Stimulated activated CD4-positive, alpha-beta T cell treated with anti-CD3 and anti-CD28 coated beads, TNF-alpha, amount 100 ng/mL, for 48 hours (primary cell): Measurements from ENCODE around the gene OSBPL5.

Experiments
- DNase-seq, 3 donors: peaks; one replicate each; pipeline ENCODE4 v3.0.0-alpha.2; 2020; ENCODE audit warnings: low read depth in 3 of 3

Gene OSBPL5

DNA sequence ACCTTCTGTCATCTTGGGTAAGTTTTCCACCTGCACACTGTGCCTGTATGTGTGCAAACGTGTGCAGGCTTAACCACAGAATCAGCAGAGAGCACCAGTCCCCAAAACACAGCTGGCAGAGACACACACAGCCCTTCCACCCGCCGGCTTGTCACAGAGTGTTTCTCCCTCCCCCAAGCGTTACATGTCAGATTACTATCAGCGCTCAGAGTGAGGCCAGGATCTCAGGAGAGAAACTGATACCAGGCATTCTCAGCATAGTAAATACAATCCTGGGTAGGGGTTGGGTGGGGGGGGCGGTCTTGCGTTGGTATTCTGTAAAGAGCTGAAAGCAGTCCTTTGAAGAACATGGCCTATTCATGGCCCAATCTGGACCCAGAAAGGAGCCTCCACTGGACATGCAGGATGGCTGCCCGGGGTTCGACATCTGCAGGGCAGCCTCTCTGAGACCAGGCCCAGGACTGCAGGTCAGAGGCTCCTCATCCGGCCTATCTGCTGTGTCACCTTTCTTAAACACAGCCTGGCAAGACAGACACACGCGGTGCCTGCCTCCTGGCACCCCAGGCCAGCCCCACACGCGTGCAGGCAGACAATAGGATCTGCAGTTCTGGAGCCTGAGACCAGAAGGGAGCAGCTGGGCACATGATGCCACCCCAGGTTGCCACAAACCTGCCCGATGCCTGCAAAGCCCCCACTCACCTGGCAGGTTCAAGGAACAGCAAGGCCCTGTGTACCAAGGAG lies 1.7 kb downstream of the OSBPL5 start:
- no peak for DNase-seq

DNA sequence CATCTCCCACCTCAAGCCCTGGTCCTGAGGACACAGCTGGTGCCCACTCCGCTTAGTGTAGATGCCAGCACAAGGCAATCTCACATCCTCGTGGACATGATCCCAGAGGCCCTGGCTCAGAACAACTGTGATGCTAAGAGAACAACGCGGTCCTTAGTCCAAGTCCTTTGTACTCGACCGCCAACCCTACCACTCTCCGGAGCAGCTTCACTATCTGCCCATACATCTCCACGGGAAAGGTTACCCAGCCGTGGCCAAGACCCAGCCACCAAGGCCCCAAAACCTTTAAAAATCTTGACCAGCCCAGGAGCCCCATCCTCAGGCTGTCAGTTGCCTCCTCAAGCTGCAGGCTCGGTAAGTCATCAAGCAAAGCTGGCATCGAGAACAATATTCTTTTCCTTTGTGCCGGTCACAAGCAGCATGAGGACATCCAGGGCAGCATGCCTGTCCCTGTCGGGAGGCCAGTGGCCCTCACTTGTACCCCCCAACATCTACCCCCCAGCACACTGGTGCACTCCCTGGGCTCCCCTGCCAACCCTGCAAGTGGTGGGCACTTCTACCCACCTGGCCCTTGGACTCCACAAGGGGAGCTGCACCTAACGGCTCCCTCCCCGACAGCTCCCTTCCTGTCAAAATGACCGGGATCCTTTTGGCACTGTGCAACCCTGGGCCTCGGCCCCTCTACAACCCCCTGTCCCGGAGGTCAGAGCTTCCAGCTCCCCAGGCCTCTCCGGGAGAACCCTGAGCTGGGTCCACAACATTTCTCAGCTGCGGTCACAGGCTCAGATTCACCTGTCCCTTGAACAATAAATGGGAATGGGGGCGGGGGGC lies 2.5 kb downstream of the OSBPL5 start:
- no peak for DNase-seq

DNA sequence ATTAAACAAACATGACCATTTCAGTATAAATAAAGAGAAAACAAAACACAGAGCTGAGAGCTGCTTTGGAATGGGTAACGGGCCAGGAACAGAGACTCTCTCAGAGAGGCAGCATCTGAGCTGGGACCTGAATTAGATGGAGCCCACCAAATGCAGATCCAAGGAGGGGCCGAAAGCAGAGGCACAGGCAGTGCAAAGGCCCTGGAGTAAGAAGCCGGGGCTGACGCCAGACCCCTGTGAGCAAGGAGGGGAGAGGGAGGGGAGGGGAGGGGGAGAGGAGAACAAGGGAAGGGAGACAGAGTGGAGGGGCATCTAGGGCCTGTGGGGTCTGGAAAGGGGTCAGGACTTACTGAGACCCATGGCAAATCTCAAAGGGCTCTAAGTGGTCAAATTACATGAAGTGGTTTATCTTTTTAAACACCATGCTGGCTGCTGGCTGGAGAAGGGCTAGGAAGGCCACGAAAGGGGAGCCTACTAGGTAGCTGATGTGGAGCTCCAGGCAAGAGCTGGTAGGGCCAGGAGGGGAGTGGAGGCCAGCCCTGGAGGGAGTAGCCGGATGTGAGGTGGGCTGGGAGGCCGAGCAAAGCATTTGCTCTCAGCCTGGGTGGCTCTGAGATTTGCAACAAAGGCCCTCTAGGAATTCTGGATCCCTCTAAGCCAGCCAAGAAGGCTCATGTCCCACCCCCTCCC lies 3.2 kb downstream of the OSBPL5 start:
- DNase-seq: no peak

DNA sequence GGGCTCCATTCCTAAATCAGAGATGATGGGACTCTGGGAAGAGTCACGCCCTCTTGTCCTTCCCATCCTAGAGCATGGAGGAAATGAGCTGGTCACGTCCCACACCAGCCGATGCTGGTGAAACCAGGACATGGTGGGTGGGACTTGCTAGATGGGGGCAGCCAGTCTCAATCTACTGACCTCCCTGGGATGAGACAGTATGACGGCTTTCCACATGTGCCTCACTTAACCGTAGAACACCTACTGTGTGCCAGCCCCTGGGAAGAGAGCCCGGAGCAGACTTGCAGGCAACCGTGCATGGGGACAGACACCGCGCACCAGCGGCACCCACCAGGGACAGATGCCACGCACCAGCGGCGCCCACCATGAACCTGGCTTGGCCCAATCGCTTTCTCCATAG lies 3.8 kb downstream of the OSBPL5 start:
- DNase-seq: no peak

DNA sequence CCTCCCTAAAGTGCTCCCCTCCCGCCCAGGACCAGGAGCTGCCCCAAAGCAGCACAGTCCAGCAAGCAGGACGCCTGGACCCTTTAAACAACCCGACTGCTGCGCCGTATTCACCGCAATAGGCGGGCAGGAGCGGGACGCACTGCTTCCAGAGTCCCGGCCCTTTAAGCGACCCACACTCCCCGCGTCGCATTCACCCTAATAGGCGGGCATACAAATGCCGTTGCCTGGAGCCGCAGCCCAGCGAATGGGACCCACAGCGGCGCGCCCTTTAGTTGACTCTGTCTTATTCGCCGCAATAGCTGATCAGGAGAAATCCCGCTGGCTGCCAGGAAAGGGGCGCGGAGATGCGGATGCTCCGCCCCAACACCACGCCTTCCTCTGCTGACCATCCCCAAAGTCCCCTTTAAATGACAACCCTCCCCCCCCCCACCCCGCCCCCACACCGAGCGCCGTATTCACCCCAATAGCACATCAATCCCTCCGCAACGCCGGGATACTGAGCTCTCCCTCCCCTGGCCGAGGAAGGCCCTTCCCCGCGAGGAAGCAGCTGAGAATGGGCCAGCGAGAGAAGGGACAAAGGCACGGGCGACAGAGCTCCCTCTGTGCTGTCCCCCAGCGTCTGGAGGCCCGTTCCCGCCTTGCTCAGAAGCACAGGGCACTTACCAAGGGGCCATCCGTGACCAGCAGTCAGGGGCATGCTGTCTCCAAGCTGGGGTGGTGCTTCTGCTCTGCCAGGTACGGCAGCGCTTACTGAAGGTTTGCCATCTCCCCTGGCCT lies 4.7 kb downstream of the OSBPL5 start:
- DNase-seq: no peak

DNA sequence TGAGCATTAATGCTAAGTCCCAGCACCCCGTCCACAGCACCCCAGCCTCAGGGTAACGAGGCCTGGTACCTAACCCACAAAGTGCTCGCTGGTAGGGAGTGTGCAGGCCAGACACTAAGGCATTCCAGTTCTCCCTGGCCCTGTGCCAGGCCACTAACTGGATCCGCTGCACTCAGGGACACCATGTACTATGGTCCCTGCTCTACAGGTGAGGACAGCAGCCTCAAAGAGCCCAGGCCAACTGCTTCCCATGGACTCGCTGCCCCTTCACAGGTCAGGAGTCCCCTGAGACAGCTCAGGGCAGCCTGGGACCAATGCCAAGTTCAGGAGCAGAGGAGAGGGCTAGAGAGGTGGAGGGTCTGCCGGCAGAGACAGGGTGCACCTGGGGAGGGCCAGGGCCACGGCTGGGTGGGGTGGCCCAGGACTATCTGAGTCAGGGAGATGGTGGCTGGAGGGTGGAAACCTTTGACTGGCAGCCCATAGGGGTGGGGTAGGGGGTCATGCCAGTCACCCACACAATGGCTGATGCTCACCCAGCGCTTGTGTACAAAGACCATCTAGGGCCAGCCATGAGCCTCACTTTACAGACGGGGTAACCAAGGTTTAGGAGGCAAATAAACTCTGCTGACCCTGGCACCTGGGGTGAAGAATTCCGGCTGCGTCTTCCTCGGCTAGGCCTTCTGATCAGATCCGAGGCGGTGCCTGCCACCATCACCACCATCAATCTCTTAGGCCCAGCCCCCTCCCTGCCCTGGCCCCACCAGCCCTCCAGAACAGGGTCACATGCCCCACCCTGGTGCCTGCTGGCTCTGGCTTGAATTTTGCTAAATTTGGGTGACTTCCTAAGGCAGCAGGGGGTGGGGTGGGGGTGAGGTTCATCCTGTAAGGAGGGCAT lies 5.6 kb downstream of the OSBPL5 start:
- no peak for DNase-seq

DNA sequence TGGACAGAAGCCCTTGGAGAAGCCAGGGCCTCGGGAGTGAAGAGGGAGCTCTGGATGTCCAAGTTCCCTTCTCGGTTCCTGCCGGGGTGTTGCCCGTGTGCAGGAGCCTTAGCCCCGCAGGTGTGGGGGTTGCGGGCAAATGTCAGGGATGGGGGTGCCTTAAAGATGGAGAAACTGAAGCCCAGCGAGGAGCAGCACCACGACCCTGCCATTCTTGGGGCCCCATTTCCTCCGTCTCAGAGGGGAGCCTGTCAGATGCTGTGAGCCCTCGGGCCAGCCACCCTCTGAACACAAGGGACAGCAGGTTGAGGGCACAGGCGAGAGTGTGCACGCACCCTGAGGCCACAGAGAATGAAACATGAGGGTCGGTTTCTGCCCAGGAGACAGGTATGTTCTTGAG lies 6.3 kb downstream of the OSBPL5 start:
- no peak for DNase-seq

DNA sequence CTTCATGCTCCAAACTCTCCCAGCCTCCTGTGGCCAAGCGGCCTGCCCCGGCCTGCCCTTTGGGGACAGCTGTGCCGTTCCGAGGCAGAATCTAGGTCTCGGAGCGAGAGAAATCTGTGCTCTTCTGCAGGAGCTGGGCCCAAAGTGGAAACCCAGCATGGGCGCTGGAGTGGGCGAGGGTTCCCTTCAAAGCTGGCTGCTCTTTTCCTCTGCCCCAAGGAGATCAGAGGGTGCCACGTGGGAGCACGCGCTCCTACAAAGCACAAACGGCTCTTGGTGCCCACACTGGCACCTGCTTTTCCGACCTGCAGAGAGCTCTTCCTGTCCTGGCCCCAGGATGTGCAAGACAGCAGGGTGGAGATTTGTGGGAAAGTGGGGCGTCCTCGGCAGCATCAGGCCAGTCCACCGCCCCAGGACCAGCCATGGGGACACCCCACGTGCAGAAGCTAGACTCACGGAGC lies 6.9 kb downstream of the OSBPL5 start:
- no peak for DNase-seq

DNA sequence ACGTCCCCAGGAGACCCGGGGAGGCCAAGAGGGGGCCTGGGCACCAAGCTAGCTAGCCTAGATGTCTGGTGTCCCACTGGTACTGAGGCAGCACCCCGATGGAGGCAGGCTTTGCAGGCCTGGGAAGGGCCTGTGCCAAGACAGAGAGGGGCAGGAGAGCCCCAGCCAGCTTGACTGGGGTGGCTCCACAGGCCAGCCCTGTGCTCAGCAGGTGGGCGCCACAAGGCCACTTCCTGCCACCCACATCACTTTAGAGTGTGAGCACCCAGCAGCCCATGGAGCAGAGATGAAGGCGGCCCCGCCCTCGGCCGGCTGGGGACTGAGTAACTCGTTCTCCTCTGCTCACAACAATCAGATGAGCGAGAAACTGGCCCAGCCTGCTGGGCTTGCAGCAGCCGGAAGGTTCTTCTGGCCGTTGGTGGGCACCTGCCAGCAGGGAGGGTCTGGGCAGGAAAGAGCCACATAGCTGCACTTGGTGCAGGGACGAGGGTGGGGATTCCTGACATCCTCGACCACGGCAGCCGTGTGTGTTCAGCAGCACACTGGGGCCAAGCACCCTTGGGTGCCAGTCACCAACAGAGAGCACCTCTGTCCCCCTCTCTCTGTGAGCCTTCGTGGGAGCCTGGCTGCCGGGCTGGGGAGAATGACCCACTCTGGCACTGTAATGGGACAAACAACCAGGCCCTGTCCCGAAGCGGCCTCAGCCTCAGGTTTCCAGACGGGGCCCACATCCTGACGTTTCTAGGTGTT lies 7.6 kb downstream of the OSBPL5 start:
- DNase-seq: no peak

DNA sequence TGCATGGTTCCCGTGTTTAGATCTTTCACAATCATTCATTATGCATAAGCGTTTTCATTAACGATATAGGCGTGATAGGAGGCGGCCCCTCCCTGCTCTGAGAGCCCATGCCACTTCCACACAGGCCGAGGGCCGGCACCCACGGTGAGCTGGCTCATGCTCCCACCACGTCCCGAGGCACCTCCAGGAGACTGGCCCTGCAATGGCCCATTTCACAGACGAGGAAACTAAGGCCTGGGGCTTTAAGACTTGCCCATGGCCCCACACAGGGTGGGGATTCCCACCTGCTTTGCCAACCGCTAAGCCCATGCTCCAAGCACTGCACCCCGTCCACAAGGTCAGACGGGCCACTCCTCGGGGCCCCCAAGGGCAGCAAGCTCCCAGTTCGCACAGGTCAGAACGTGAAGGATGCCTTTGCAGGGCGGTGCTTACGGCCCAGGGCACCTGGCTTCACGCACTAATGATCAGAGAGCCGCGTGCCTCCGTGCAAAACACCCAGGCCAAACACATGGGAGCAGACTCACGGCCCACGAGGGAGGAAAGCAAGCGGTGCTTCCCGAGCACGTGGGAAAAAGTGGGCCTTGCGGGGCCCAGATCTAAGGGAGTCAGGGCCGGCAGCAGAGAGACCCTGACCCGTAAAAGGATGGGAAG lies 8.3 kb downstream of the OSBPL5 start:
- no peak for DNase-seq

DNA sequence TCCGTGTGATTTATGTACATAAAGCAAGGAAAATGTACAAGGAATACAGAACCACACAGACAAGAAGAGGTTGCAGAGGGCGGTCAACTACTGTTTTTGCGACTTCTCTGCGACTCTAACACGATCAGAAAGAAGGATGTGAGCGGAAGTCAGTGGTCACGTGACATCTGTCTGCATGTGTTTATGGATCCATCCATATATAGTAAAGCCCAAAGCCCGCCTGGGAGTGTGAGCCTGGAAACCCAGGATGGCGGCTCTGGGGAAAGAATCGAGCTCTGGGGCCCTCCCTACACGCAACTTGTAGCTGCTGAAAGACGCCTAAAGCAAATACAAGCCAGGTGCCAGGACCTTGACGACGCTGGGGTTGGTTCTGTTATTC lies 8.8 kb downstream of the OSBPL5 start:
- no peak for DNase-seq

DNA sequence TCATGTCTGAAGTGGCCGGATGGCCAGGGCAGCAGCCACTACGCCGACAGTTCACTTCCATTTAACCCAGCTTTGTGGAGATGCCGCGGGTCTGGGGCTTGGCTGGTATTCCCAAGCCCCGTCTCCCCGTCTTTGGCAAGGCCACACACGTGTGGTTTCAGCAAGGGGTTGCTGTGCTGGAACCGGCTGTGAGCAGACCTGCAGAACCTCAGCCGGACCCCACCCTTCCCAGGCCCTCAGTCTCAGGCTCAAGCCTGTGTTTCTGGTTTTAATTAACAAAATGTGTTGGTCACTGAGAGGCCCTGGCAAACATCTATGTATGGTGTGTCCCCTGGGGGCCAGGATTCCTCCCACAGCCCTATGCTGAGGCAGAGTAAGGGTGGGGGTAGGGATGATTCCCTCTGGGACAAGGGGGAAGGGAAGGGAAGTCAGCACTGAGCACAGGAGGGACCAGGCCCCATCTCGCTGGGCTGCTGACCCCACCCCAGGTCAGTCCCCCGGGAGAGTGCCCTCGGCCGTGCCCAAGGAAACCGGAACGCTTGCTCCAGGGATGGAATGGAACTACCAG lies 9.3 kb downstream of the OSBPL5 start:
- no peak for DNase-seq

DNA sequence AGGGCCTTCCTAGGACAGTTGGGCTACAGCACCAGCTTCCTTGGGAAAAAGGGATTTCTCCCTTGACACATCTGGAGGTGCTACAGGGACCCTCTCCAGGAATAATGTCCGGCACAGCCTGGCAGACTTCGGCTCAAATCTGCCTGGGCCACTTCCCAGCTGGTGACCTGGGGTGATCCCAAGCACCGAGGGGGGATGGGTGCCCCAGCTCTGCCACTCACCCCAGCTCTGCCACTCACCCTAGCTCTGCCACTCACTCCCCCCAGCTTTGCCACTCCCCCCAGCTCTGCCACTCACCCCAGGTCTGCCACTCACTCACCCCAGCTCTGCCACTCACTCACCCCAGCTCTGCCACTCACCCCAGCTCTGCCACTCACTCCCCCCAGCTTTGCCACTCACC lies 9.9 kb downstream of the OSBPL5 start:
- DNase-seq: no peak

DNA sequence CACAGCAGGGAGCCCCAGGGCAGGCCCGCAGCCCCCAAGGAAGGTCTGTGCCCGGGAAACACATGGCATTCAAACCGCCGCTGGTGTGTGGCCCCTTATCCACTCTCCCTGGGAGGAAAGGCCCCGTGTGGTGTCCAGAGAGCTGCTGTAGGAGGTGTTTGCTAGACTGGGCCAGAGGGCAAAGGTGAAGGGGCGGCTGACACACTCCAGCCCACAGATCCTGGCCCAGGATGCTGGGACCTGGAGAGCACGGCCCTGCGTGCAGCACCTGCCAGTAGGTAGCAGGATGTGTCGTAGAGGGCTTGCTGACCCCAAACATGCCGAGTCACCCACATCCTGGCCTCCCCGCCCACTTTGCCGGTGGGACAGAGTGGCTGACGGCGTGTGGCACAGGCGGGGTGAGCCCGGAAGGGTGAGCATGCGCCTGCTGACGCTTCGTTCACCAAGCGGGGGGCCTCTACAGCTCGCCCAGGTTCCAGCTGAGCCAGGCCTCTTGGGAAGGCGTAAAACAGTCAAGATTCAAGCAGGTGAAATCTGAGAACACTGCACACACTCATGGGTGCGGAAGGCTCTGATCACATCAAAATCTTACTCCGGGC lies 11.0 kb downstream of the OSBPL5 start:
- DNase-seq: no peak

DNA sequence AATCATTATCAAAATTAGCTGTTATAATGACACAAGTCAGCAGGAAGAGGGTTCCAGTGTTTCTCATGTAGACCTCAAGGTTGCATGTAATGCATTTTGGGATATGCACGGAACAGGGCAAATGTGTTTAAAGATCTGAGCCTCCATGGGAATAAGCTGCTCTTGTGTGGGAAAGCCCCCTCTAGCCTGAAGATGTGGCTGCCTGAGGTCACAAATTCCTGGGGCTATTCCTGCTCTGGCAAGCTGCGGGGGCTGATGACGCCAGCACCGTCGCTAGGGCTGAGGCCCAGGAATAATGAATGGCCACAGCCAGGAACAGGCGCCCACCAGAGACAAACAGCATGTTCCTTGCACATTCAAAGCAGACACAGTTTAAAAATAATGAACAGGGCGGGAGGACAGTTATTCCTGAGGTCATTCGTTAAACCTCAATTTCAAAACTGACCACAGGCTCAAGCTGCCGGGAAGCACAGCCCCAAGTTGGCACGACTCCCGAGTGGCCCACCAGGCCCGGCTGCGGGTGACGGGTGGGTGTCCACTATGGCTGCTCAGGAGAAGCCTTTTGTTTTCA lies 11.7 kb downstream of the OSBPL5 start:
- no peak for DNase-seq

DNA sequence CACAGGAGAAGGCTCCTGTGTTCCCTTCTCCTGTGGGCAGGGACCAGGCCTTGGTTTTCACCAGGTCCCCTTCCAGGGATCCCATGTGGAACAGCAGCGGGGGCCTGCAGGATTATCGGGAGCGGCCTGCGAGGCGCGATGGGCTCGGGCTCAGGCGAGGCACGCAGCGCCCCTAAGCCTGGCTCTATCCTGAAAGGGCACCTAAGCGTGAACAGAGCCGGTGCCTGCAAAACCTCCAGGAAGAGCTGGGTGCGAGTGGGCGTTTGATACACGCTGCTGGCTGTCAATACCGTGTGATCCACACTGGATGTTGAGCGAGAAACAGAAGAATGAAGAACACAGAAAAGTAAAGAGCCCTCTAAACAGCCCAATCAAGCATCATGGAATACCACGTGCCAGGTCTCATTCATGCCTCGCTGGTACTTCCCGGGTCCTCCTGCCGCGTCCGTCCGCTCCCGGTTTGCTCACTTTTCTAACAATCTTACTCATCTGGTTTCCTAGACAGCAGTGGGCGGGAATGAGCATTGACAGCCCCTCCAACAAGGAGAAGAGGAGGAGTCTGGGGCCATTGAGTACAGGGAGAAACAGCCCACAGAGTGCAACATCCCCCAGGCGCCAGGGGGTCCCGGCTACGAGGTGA lies 12.5 kb downstream of the OSBPL5 start:
- DNase-seq: no peak

DNA sequence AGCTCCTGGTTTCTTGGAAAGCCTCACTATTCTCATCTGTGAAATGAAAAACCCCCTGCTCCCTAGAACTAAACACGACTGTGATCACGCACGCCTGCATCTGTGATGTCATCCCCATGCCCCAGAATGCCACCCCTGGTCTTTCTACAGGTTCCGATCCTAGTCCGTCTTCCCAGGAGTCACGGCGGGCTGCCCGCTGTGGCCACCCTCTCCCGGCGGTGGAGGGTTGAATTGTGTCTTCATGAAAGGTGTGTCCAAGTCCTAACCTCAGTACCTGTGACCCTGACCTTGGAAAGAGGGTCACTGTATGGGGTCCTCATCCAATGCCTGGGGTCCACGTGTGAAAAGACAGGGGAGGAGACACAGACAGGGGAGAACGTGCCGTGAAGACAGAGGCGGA lies 14.4 kb downstream of the OSBPL5 start:
- DNase-seq: no peak

DNA sequence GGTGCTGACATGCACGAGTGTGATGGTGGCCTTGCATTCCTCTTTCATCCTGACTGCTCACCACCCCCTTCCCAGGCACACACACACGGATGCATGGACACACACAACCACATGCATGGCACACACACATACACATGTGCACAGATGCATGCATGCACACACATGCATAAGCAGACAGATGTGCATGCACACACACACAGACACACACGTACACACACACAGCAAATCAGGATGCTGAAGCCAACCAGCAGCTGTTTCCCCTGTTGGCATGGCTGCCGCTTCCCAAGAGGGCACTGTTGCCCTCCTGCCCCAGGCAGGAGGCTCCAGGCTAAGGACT lies 15.3 kb downstream of the OSBPL5 start:
- DNase-seq: no peak
